Central memory CD8-positive, alpha-beta T cell (primary cell): ENCODE results near the gene ISG15.
A peak's percentile ranks its signal among the peaks of the same experiment; 100 is the strongest.
"Not testable (repeated sequence)": the region's sequence is repeated elsewhere in the genome, so short reads cannot be mapped to it uniquely, and the experiment has no call there.

Experiments
- ATAC-seq: fragments of 150-1000 bp; cut with Tn5 transposase; replicated peaks from 2 replicates; pipeline ENCODE4 v1.10.0; 2022; ENCODE audit warnings: mild to moderate bottlenecking, moderate FRiP score, moderate number of reproducible peaks; ENCODE audit not compliant: poor library complexity, severe bottlenecking; ENCODE audit errors: extremely low read depth
- DNase-seq, 2 donors: peaks; one replicate each; pipeline ENCODE4 v3.0.0; 2021; ENCODE audit warnings: low spot score in 2 of 2
- H3K27ac Mint-ChIP-seq: one replicate; pipeline ENCODE4 v1.8.0; 2022; ENCODE audit warnings: low read depth, mild to moderate bottlenecking, moderate library complexity, mixed read lengths
- H3K27me3 Mint-ChIP-seq: one replicate; pipeline ENCODE4 v1.8.0; 2022; ENCODE audit warnings: mixed read lengths
- H3K36me3 Mint-ChIP-seq: one replicate; pipeline ENCODE4 v1.8.0; 2022; ENCODE audit warnings: mild to moderate bottlenecking, moderate library complexity, mixed read lengths; ENCODE audit not compliant: insufficient read depth
- H3K4me1 Mint-ChIP-seq: one replicate; pipeline ENCODE4 v1.8.0; 2022; ENCODE audit warnings: mixed read lengths
- H3K4me3 Mint-ChIP-seq: one replicate; pipeline ENCODE4 v1.8.0; 2022; ENCODE audit warnings: mild to moderate bottlenecking, moderate library complexity, mixed read lengths
- H3K9me3 Mint-ChIP-seq: one replicate; pipeline ENCODE4 v1.8.0; 2022; ENCODE audit warnings: mixed read lengths

The ISG15 gene

GRCh38 chr1:1001057-1001783, 12.1 kb upstream of the ISG15 start:
- Mint-ChIP-seq H3K36me3 (peaks cover 4% of the 10 kb centered on the region), H3K4me3 (peak overlapping the region; percentile 72), H3K4me1 (peaks cover 15% of the 10 kb centered on the region), H3K9me3 (no peaks in the 10 kb centered on the region), H3K27ac (peak overlapping the region; percentile 79), H3K27me3 (peaks cover 53% of the 10 kb centered on the region)
- ATAC-seq (no peak), DNase-seq (no peak)

GRCh38 chr1:1003618-1004419, 9.5 kb upstream of the ISG15 start:
- Mint-ChIP-seq H3K4me3 (no peak overlapping the region), H3K9me3 (no peaks in the 10 kb centered on the region), H3K27ac (no peak overlapping the region), H3K36me3 (peaks cover 4% of the 10 kb centered on the region), H3K27me3 (peaks cover 62% of the 10 kb centered on the region), H3K4me1 (peaks cover 15% of the 10 kb centered on the region)
- DNase-seq (no peak), ATAC-seq (no peak)

GRCh38 chr1:1004420-1004779, 8.9 kb upstream of the ISG15 start:
- ATAC-seq: no peak
- Mint-ChIP-seq H3K9me3 (no peaks in the 10 kb centered on the region), H3K27me3 (peaks cover 65% of the 10 kb centered on the region), H3K4me3 (no peak overlapping the region), H3K36me3 (peaks cover 4% of the 10 kb centered on the region), H3K4me1 (peaks cover 15% of the 10 kb centered on the region), H3K27ac (no peak overlapping the region)
- no peak for DNase-seq

GRCh38 chr1:1004780-1005697, 8.3 kb upstream of the ISG15 start:
- peaks cover 15% of the 10 kb centered on the region for H3K4me1 Mint-ChIP-seq
- peak overlapping the region; percentile 29 for H3K4me3 Mint-ChIP-seq
- DNase-seq (no peak), ATAC-seq (no peak)
- no peaks in the 10 kb centered on the region for H3K9me3 Mint-ChIP-seq
- peaks cover 4% of the 10 kb centered on the region for H3K36me3 Mint-ChIP-seq
- no peak overlapping the region for H3K27ac Mint-ChIP-seq
- H3K27me3 Mint-ChIP-seq: peaks cover 65% of the 10 kb centered on the region

GRCh38 chr1:1005774-1006304, 7.5 kb upstream of the ISG15 start:
- no peak for DNase-seq
- Mint-ChIP-seq H3K36me3 (peaks cover under 1% of the 10 kb centered on the region), H3K4me1 (peaks cover 12% of the 10 kb centered on the region), H3K9me3 (no peaks in the 10 kb centered on the region), H3K27me3 (peaks cover 61% of the 10 kb centered on the region), H3K4me3 (no peak overlapping the region), H3K27ac (no peak overlapping the region)
- ATAC-seq: no peak

- Mint-ChIP-seq H3K4me1 (peaks cover 9% of the 10 kb centered on the region), H3K9me3 (no peaks in the 10 kb centered on the region), H3K4me3 (no peak overlapping the region), H3K27ac (no peak overlapping the region), H3K27me3 (peaks cover 57% of the 10 kb centered on the region), H3K36me3 (no peaks in the 10 kb centered on the region)
- ATAC-seq (no peak), DNase-seq (no peak)
Measured at GRCh38 chr1:1006305-1007159, 6.8 kb upstream of the ISG15 start.

GRCh38 chr1:1010131-1010530, 3.2 kb upstream of the ISG15 start:
- H3K9me3 Mint-ChIP-seq, H3K27ac Mint-ChIP-seq, H3K4me3 Mint-ChIP-seq, ATAC-seq, DNase-seq: not testable (repeated sequence)
- H3K27me3 Mint-ChIP-seq: peaks cover 33% of the 10 kb centered on the region
- H3K4me1 Mint-ChIP-seq: peaks cover 25% of the 10 kb centered on the region
- H3K36me3 Mint-ChIP-seq: peaks cover 12% of the 10 kb centered on the region

GRCh38 chr1:1011396-1011949, 1.8 kb upstream of the ISG15 start:
- Mint-ChIP-seq H3K9me3 (no peaks in the 10 kb centered on the region), H3K4me3 (no peak overlapping the region), H3K27ac (no peak overlapping the region), H3K36me3 (peaks cover 12% of the 10 kb centered on the region), H3K4me1 (peaks cover 23% of the 10 kb centered on the region), H3K27me3 (peaks cover 20% of the 10 kb centered on the region)
- DNase-seq (no peak), ATAC-seq (no peak)

- not testable (repeated sequence) for DNase-seq, H3K9me3 Mint-ChIP-seq
- peak overlapping the region; percentile 99 for H3K27ac Mint-ChIP-seq
- peak overlapping the region; percentile 98 for H3K4me3 Mint-ChIP-seq
- peaks cover 27% of the 10 kb centered on the region for H3K4me1 Mint-ChIP-seq
- peaks cover 15% of the 10 kb centered on the region for H3K27me3 Mint-ChIP-seq
- H3K36me3 Mint-ChIP-seq: peaks cover 12% of the 10 kb centered on the region
- ATAC-seq: peak; percentile 12
Measured at GRCh38 chr1:1012736-1013104, 577 bp upstream of the ISG15 start.

- DNase-seq (no peak), ATAC-seq (no peak)
- H3K27ac Mint-ChIP-seq: peak overlapping the region; percentile 99
- no peaks in the 10 kb centered on the region for H3K9me3 Mint-ChIP-seq
- peaks cover 1% of the 10 kb centered on the region for H3K27me3 Mint-ChIP-seq
- H3K4me1 Mint-ChIP-seq: peaks cover 27% of the 10 kb centered on the region
- H3K36me3 Mint-ChIP-seq: peaks cover 12% of the 10 kb centered on the region
- H3K4me3 Mint-ChIP-seq: peak overlapping the region; percentile 98
Measured at GRCh38 chr1:1013922-1014648, 788 bp downstream of the ISG15 start.
